ENCODE data around the gene KLHL29.

Gene KLHL29

DNA sequence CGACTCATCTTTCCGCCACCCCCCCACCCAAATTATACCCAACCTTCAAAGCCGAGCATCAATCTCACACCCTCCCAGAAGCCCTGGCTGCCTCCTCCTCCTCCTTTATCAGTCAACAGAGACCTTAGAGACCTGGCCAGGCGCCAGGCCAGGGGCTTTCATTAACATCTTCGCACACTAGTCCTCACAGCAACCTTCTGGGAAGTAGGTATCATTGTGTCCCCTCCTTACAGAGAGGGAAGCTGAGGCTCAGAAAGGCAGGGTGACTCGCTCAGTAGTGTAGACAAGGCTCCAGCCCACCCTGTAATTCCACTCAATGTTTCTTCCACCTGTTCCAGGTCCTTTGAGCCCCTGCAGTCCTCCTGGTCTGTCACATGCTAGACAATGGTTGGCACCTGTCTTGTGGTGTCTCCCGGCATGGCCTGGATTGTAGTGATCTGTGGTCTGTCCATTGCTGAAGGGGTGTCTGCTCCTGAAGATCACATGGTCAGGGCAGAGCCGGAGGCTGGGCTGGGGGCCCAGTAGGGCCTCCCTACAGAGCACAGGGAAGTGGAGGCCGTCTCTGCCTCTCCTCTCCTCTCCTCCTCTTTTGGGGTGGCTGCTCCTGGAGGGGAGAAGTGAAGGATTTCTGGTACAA is 36.0 kb downstream of the KLHL29 start:
- in situ Hi-C loops (cut with MboI; ENCODE audit: low sequenced_read_pairs), result no loop called here

DNA sequence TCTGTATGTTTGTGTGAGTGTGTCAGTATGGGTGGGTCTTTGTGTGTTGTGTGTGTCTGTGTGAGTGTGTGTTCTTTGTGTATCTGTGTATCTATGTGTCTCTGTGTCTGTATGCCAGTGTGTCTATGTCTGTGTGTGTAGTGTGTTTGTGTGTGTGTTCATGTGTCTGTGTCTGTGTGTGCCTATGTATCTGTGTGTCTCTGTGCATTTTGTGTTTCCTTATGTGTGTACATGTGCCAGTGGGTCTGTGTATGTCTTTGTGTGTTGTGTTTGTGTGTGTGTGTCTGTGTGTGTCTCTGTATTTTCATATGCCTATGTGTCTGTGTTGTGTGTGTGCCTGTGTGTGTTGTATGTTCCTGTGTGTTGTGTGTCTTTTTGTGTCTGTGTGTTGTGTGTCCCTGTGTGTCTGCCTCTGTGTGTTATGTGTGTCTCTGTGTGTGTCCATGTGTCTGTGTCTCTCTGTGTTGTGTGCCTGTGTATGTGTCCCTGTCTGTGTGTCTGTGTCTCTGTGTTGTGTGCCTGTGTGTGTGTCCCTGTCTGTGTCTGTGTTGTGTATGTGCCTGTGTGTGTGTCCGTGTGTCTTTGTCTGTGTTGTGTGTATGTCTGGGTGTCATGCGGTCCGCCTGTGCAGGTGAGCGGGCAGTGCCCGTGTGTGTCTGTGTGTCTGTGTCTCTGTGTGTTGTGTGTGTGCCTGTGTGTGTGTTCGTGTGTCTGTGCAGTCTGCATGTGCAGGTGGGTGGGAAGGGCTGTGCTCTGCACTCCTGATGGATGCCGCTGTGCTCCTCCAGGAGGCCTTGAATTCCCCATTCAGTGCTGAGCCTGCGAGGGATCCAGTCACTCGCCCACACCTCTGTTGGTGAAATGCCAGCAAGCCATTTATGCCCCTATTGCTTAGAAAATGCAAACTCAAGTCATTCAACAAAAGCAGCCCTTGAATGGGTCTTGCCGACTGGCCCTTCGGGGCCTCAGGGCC is 37.4 kb downstream of the KLHL29 start:
- in situ Hi-C loops (cut with MboI; ENCODE audit: low sequenced_read_pairs), result no loop called here

DNA sequence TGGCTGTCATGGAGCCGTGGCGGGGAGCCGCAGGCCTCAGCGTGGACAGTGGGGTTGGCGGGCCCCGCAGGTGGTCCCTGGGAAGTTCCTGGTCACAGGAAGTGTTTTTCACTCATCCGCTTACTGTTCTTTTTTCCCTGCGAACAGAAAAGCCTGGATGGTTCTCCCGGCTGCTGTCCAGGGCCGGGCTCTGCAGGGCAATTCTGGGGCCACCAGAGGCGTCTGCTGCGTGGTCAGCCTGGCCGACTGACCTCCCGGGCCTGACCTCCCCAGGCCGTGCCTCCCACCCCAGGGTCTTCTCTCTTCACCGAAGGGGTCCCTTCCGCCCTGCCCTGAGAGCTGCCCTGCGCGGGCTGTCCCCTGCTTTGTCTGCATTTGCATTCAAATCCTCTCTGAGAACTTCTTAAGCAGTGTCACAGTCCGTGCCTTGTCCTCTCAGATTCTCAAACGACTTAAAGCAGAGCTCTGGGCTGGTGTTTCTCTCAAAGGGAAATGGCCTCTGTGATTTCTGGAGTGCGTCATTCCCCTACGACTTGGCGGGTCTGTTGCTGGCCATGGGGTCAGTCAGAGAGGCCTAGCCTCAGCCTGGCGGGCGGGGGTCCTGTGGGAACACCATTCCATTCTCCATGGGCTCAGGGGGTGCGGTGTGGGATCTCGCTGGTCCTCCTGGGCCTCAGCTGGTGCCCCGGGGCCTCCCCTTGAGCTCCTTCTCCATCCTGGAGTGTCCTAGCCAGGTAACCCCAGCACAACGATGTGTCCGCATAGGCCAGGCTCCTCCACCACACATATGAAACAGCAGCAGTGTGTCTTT is 38.3 kb downstream of the KLHL29 start:
- in situ Hi-C loops (cut with MboI; ENCODE audit: low sequenced_read_pairs), result no loop called here

DNA sequence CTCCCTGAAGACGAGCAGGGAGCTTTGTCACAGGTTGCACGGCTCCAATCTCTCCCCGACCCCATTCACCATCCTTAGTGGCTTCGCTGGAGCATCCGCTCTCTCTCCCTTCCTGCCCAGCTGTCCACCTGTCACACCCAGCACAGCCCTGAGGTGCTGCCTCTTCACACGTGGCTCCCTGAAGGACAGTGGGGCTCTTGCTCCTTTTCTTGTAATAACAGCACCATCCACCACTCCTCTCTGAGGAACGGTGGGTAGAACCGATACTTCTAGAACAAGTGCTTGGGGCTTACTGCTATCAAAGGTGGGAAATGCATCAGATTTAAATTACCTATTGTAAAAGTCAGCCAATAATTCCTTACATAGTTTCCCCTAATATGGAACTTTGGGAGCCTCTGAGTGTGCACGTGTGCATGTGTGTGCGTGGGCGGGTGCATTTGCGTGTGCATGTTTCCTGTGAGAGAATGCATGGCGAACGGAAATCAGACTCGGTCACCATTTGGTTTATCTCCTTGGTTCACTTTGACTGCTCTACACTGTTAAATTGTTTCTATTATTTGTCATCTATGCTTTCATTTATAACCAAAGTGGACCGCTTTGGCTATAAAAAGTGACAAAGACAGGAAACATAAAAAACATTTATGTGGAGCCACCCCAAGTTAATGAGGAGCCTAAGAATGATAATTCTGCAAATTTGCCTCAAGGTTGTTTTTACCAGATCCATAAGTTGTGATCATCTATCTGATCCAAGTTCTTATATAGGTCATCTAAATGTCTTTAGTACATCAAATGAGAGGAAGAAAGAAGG is 39.1 kb downstream of the KLHL29 start:
- in situ Hi-C loops (cut with MboI; ENCODE audit: low sequenced_read_pairs), result no loop called here

DNA sequence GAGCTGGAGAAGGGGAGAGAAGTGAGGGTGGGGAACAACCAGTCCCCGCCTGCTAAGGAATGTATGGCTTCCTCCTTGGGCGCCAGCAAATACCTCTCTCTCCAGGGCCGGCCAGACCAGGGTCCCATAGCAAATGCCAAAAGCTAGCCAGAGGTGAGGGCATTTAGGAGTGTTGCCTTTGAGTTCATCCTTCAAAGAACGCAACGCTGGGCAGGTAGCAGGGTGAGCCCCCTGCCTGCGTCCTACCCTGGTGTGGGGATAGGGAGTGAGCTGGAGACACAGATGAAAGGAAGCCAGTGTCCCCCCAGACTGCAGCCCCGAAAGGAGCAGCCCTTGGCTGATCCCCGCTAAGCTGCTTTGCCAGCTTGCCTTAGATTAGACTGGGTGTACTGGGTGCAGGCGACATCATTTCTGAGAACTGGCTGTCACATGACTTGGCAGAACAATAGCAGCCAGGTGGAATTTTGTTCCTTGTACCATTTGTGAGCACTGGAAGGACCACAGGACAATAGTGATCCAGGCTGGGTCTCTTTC is 40.4 kb downstream of the KLHL29 start:
- in situ Hi-C loops (cut with MboI; ENCODE audit: low sequenced_read_pairs), result no loop called here

GRCh38 chr2:23425885-23426262 is 40.9 kb downstream of the KLHL29 start:
- in situ Hi-C loops (cut with MboI; ENCODE audit: low sequenced_read_pairs), result no loop called here

DNA sequence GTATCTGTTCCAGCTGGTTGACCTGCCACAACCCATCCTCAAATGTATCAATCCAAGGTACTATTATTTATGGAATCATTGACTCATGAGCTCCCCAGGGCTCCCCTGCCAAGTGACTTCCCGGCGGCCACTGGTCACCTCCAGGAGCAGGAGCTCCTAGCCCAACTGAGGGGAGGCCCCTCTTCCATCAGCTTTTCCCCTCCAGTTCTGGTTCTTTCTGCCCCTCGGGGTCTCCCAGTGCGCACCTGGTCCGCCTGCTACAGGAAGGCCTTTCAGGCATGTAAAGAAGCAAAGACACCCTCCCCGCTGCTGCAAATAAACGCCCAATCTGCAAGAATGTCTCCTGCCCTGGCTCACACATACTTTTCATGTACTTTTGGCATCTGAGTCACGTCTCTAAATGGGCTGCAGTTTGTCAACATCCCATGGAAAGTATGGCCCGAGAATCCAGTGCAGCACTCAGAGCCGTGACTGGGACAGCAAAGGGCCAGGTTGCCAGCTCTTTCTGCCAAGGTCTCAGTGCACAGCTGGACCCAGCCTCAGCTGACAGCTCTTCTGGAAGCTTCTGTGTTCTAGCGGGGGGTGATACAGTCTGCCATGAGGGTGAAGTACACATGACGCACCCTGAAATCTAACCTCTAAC is 41.4 kb downstream of the KLHL29 start:
- in situ Hi-C loops (cut with MboI; ENCODE audit: low sequenced_read_pairs), result no loop called here

DNA sequence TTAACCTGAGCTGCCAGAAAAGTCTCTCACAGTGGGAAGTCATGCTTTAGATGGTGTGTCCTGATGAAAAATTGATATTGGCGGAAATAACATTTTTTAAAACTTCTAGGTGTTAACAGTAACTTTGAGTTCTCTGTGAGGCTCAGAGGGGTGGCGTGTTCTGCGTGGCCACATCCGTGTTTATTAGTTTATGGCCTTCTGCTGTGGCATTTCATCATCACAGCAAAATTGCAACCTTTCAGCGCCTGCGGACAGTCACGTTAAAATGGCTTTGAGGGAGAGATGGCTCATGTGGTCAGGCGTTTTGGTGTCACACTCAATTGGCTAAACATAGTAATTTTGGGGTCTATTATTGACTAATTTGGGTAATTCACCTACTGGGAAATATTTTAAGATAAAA is 42.4 kb downstream of the KLHL29 start:
- in situ Hi-C loops (cut with MboI; ENCODE audit: low sequenced_read_pairs), result no loop called here

DNA sequence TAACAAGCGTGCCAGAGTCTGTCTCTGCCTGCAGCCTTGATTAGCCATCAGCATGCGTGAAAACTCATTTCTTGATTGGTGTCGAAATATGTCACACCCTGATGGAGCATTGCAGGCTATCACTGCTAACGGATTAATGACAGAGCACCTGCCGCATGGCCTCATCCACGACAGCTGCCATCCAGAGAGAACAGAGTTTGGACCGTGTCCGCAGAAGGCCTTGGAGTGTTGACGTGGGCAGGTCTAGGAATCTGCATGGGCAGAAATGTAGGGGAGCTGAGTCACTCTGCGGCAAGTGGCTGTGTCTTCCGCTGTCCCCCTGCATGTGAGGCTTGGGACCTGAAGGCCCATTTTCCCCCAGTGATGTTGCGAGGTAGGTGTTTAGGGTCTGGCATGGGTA is 43.0 kb downstream of the KLHL29 start:
- in situ Hi-C loops (cut with MboI; ENCODE audit: low sequenced_read_pairs), result no loop called here

DNA sequence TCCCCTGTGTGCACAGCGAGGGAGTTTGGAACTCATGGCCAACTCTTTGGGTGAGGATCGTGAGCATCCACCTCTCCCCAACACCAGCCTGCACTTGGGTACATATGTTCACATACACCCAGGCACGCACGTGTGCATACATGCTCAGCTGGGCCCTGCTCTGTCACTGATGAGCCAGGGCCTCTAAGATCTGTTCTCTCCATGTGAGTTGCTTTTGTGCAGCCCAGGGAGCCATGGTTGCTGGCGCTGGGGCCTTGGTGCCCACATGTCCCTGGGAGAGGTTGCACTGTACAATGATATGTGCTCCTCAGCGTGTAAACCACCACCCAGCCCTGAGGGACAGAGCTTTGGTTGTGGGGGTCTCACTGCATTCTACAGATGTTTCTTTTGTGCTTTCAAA is 44.1 kb downstream of the KLHL29 start:
- in situ Hi-C loops (cut with MboI; ENCODE audit: low sequenced_read_pairs), result no loop called here

GRCh38 chr2:23430263-23430662 is 45.3 kb downstream of the KLHL29 start:
- in situ Hi-C loops (cut with MboI; ENCODE audit: low sequenced_read_pairs), result no loop called here

DNA sequence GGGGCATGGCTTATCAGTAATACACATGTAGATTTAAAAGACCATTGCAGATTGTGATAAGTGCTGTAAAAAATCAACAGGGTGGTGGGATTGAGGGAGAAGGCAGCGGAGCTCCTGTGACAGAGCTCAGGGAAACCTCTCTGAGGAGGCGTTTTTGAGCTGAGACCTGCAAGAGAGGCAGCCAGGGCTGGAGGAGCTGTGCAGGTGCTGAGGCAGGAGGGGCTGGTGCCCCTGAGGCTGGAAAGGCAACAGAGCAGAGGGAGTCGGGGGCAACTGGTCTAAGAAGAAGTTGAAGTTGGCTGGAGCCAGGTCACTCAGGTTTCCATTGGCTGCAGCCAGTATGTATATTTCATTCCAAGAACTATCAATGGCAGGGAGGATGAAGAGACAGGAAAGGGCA is 47.6 kb downstream of the KLHL29 start:
- in situ Hi-C loops (cut with MboI; ENCODE audit: low sequenced_read_pairs), result no loop called here

- in situ Hi-C loops (cut with MboI; ENCODE audit: low sequenced_read_pairs), result no loop called here
These were observed 48.3 kb downstream of the KLHL29 start for GRCh38 chr2:23433282-23433681.

DNA sequence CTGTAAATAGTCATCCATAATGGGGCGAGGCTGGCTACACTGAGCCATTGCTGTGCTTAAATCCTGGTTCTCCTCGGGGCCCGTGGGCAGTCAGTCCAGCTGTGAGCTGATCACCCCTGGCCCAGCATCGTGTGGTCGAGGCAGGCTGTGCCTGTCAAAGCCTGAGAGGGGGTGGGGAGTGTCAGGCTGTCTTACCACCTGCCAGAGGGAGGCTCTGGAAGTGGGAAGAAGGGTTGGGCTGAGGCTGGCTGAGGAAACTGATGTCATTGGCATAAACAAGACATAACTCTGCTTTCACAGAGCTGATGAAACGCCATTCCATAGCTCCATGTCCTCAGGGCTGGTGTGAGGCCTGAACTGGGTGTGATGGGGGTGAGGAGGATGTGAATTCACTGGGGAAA is 49.7 kb downstream of the KLHL29 start:
- in situ Hi-C loops (cut with MboI; ENCODE audit: low sequenced_read_pairs), result no loop called here

GRCh38 chr2:23435250-23436035 is 50.5 kb downstream of the KLHL29 start:
- in situ Hi-C loops (cut with MboI; ENCODE audit: low sequenced_read_pairs), result no loop called here

DNA sequence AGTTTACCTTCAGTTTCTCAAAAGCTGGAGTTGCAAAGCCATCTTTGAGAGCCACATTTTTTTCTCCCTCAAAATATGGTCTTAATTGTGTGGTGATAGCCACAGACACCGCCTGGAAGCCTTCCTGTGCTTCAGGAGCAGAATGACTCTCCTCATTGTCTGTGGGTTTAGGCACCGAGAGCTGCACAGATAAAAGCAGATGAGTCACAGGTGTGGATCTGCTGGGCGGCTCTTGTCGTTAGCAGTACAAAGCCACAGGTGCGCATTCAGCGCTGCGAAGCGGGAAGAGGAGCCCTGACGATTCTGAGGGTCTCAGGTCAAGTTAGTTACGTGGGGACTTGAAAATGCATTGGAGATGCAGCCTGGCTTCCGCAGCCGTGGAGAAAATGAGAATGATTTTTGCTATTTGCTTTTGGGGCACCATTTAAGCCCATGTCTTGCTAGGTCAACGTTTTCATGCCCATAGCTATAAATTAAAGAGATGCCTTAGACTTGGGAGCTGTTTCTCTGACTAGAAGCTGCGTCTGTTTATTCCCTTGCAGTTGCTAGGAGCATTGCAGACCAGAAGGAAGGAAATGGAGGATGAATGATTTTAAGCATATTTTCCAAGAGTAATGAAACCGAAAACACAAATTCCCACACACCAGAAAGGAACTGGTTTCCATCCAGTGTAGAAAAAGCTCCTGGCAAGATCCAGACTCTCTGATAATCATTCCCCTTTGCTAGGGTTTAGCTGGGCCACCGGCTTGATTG is 51.5 kb downstream of the KLHL29 start:
- in situ Hi-C loops (cut with MboI; ENCODE audit: low sequenced_read_pairs), result no loop called here

GRCh38 chr2:23441414-23441813 is 56.4 kb downstream of the KLHL29 start:
- in situ Hi-C loops (cut with MboI; ENCODE audit: low sequenced_read_pairs), result no loop called here

GRCh38 chr2:23445450-23445868 is 60.5 kb downstream of the KLHL29 start:
- in situ Hi-C loops (cut with MboI; ENCODE audit: low sequenced_read_pairs), result no loop called here
